H1 (cell line): ENCODE measurements around the gene ADGRA3. TPM values are rescaled to one million over a fixed set of nuclear protein-coding genes. Genes with fewer than 3 reads are reported as not detected.

Experiments used
- CTCF ChIA-PET: fragments of 300-600 bp; sonication (Branson Sonifier 250); formaldehyde crosslinking; loops from one replicate; lab custom pipeline; 2021; ENCODE audit not compliant: partially characterized antibody; lab: Charles Lee
- POLR2A ChIA-PET: fragments of 300-600 bp; sonication (Branson Sonifier 250); formaldehyde crosslinking; loops from one replicate; lab custom pipeline; 2021; ENCODE audit warnings: inconsistent platforms; ENCODE audit not compliant: partially characterized antibody; lab: Charles Lee
- DNase-seq, 2 experiments: peaks; one replicate each; pipeline versions ENCODE4 v3.0.0 to v3.0.0-alpha.2; 2010 to 2022; ENCODE audit warnings: low spot score in 2 of 2, low read depth in 1 of 2, mixed read lengths in 1 of 2
- FAIRE-seq: peaks from 2 replicates; lab custom pipeline; 2011; peaks lifted over from hg19 to GRCh38; lab: Jason Lieb, UNC
- H2AFZ ChIP-seq: 2 replicates; pipeline ENCODE4 v1.8.1; 2012; ENCODE audit warnings: low read length, inconsistent platforms
- H2AK5ac ChIP-seq: 2 replicates; pipeline ENCODE4 v1.6.1; 2013; ENCODE audit warnings: low read depth, low read length
- H2BK120ac ChIP-seq: replicated peaks from 2 replicates; pipeline ENCODE3; 2013; ENCODE audit warnings: low read depth, low read length, inconsistent platforms
- H2BK12ac ChIP-seq: 2 replicates; pipeline ENCODE4 v1.6.1; 2013; ENCODE audit warnings: low read depth, low read length
- H2BK15ac ChIP-seq: 2 replicates; pipeline ENCODE4 v1.6.1; 2013; ENCODE audit warnings: low read length
- H2BK20ac ChIP-seq: 2 replicates; pipeline ENCODE4 v1.6.1; 2013; ENCODE audit warnings: low read length
- H2BK5ac ChIP-seq: 2 replicates; pipeline ENCODE4 v1.6.1; 2013; ENCODE audit warnings: low read depth, low read length
- H3K14ac ChIP-seq: 2 replicates; pipeline ENCODE4 v1.6.1; 2013; ENCODE audit warnings: inconsistent platforms; ENCODE audit not compliant: insufficient read length
- H3K18ac ChIP-seq: 2 replicates; pipeline ENCODE4 v1.6.1; 2013; ENCODE audit warnings: low read length; ENCODE audit errors: extremely low read depth
- H3K23ac ChIP-seq: 2 replicates; pipeline ENCODE4 v1.6.1; 2013; ENCODE audit warnings: inconsistent platforms; ENCODE audit not compliant: insufficient read length
- H3K23me2 ChIP-seq: 2 replicates; pipeline ENCODE4 v1.6.1; 2013; ENCODE audit warnings: low read depth, low read length
- H3K27ac ChIP-seq: 2 replicates; pipeline ENCODE4 v1.6.1; 2011; ENCODE audit warnings: low read depth, low read length, inconsistent platforms
- H3K27me3 ChIP-seq, 4 experiments: replicated peaks in 1 of 4; 1 replicate in 1 of 4; 2 replicates in 3 of 4; pipeline versions ENCODE4 v1.6.1 to v1.8.1; 2011 to 2013; ENCODE audit warnings: low read length in 3 of 4, mild to moderate bottlenecking in 3 of 4, inconsistent platforms in 2 of 4, mixed read lengths in 2 of 4, moderate library complexity in 1 of 4; ENCODE audit not compliant: control insufficient read depth in 3 of 4, insufficient read depth in 3 of 4; ENCODE audit errors: extremely low read depth in 1 of 4
- H3K36me3 ChIP-seq, 4 experiments: 2 replicates each; pipeline versions ENCODE4 v1.6.1 to v1.8.1; 2011 to 2013; ENCODE audit warnings: mild to moderate bottlenecking in 4 of 4, low read length in 3 of 4, moderate library complexity in 2 of 4, control low read depth in 1 of 4, inconsistent platforms in 1 of 4; ENCODE audit not compliant: insufficient read depth in 4 of 4, control insufficient read depth in 2 of 4
- H3K4ac ChIP-seq: replicated peaks from 2 replicates; pipeline ENCODE3; 2013; ENCODE audit warnings: low read length, low read depth, mixed read lengths, inconsistent platforms; ENCODE audit not compliant: insufficient read length
- H3K4me1 ChIP-seq, 4 experiments: replicated peaks in 1 of 4; 1 replicate in 1 of 4; 2 replicates in 3 of 4; pipeline versions ENCODE4 v1.6.1 to v1.8.1; 2011 to 2013; ENCODE audit warnings: low read length in 3 of 4, inconsistent platforms in 2 of 4, mixed read lengths in 1 of 4; ENCODE audit not compliant: insufficient read depth in 4 of 4, control insufficient read depth in 3 of 4
- H3K4me2 ChIP-seq, 2 experiments: 2 replicates each; pipeline versions ENCODE4 v1.6.1 to v1.8.1; 2011 to 2013; ENCODE audit warnings: low read depth in 2 of 2, low read length in 2 of 2, control low read depth in 1 of 2, inconsistent platforms in 1 of 2, mild to moderate bottlenecking in 1 of 2; ENCODE audit not compliant: insufficient read depth in 1 of 2
- H3K4me3 ChIP-seq, 4 experiments: fragments of 200-600, 300-600 bp in 1 of 4; sonication (generic), shearing (Covaris generic), sonication (Bioruptor Twin) in 1 of 4; 2 replicates each; pipeline versions ENCODE4 v1.5.1 to v1.8.1; 2011 to 2016; ENCODE audit warnings: low read length in 4 of 4, low read depth in 3 of 4, control low read depth in 2 of 4, inconsistent platforms in 2 of 4, mild to moderate bottlenecking in 2 of 4, mixed read lengths in 1 of 4, moderate library complexity in 1 of 4; ENCODE audit not compliant: insufficient read depth in 2 of 4; ENCODE audit errors: extremely low read depth in 1 of 4
- H3K56ac ChIP-seq: replicated peaks from 2 replicates; pipeline ENCODE3; 2013; ENCODE audit warnings: low read depth, mild to moderate bottlenecking, mixed read lengths, low read length, inconsistent platforms; ENCODE audit not compliant: insufficient read length
- H3K79me1 ChIP-seq: 2 replicates; pipeline ENCODE4 v1.6.1; 2013; ENCODE audit warnings: low read depth, low read length, control low read depth
- H3K79me2 ChIP-seq, 2 experiments: 2 replicates each; pipeline versions ENCODE4 v1.6.1 to v1.8.1; 2012 to 2013; ENCODE audit warnings: low read length in 2 of 2, mild to moderate bottlenecking in 2 of 2, inconsistent platforms in 1 of 2; ENCODE audit not compliant: insufficient read depth in 2 of 2, control insufficient read depth in 1 of 2
- H3K9ac ChIP-seq, 4 experiments: replicated peaks in 1 of 4; 1 replicate in 1 of 4; 2 replicates in 3 of 4; pipeline versions ENCODE4 v1.6.1 to v1.8.1; 2011 to 2013; ENCODE audit warnings: low read depth in 3 of 4, low read length in 3 of 4, control low read depth in 2 of 4, mild to moderate bottlenecking in 2 of 4, moderate library complexity in 2 of 4, inconsistent platforms in 1 of 4; ENCODE audit errors: extremely low read depth in 1 of 4
- H3K9me3 ChIP-seq, 2 experiments: 2 replicates each; pipeline versions ENCODE4 v1.6.1 to v1.8.1; 2012 to 2013; ENCODE audit warnings: mild to moderate bottlenecking in 2 of 2, moderate library complexity in 2 of 2, control low read depth in 1 of 2, inconsistent platforms in 1 of 2, low read depth in 1 of 2, low read length in 1 of 2, mixed read lengths in 1 of 2; ENCODE audit not compliant: insufficient read depth in 2 of 2
- H4K20me1 ChIP-seq, 2 experiments: replicated peaks in 1 of 2; 2 replicates each; pipeline versions ENCODE3 to v1.8.1; 2011 to 2013; ENCODE audit warnings: inconsistent platforms in 2 of 2, low read length in 2 of 2, mild to moderate bottlenecking in 1 of 2; ENCODE audit not compliant: insufficient read depth in 2 of 2, control insufficient read depth in 1 of 2
- H4K5ac ChIP-seq: 2 replicates; pipeline ENCODE4 v1.6.1; 2013; ENCODE audit warnings: low read length, low read depth, mixed read lengths, inconsistent platforms; ENCODE audit not compliant: insufficient read length
- H4K8ac ChIP-seq: 2 replicates; pipeline ENCODE4 v1.8.0; 2013; ENCODE audit warnings: mild to moderate bottlenecking, moderate library complexity, low read length, inconsistent platforms; ENCODE audit not compliant: insufficient read depth; ENCODE audit errors: extremely low read depth
- H4K91ac ChIP-seq: replicated peaks from 2 replicates; pipeline ENCODE3; 2013; ENCODE audit warnings: low read length, mixed read lengths, inconsistent platforms; ENCODE audit not compliant: insufficient read length
- SP1 ChIP-seq: IDR thresholded peaks from 2 replicates; pipeline ENCODE4 v1.6.1; 2011; ENCODE audit warnings: low read depth, low read length
- WGBS, 2 experiments: shearing (Covaris generic) in 1 of 2; methylation state at CpG; one replicate each; pipeline versions ENCODE4 v1.1.6 to v1.1.7; 2013 to 2015; ENCODE audit warnings: low lambda C conversion rate in 2 of 2, mixed read lengths in 2 of 2, inconsistent platforms in 1 of 2, low coverage in 1 of 2, missing lambda C conversion rate in 1 of 2; ENCODE audit not compliant: insufficient replicate concordance in 2 of 2, insufficient coverage in 1 of 2, insufficient read length in 1 of 2; ENCODE audit errors: extremely low coverage in 1 of 2, missing lambda C conversion rate in 1 of 2; 5-methylcytosine and 5-hydroxymethylcytosine counted together
- polyA plus RNA-seq, 7 experiments: library from polyadenylated mRNA; depleted of rRNA in 3 of 7; stranded (reverse) in 5 of 7; unstranded in 2 of 7; fragments of >200 nt in 5 of 7; fragments of 200-250 nt in 2 of 7; gene quantifications; 1 replicate in 5 of 7; 2 replicates in 1 of 7; 4 replicates in 1 of 7; pipeline versions ENCODE4 v1.2.1 to v1.2.3, GENCODE V29; 2011 to 2013; ENCODE audit warnings: missing spikeins in 2 of 7, mixed read lengths in 2 of 7
- total RNA-seq: library from RNA; stranded (reverse); fragmentation: NEBNext Ultra II Directional; extraction: Animal tissue kit (Norgen Biotek cat#: 25700); gene quantifications from 2 replicates; pipeline ENCODE4 v1.2.1, GENCODE V29; 2021

The ADGRA3 gene
- total and polyA plus RNA-seq, 2 of the 8 experiments (the other 6 are each of a cell fraction or from before 2014, with no cell fraction given): 31.5 to 63.0 TPM

DNA sequence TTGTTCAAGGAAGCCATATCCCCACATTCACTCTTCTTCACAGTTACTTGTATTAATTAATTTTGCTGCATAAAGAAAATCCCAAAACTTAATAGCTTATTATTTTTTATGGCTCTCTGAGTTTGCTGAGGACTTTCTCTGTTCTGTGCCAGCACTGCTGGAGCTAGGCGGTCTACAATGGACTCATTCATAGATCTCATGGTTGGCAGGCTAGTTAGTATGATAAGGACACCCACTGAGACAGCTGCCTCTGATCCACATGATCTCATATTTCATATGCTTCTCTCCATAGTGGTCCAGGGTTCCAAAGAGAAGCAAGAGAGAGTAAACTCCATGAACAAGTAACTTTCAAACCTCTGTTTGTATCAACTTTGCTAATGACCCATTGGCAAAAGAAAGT, 170.2 kb downstream of the ADGRA3 start:
- Histone ChIP-seq H3K23ac (no peak overlapping the region), H2BK20ac (no peak overlapping the region), H4K91ac (no peak overlapping the region), H4K5ac (no peak overlapping the region), H3K9me3 (no peaks in the 10 kb centered on the region), H2AK5ac (no peak overlapping the region), H3K4ac (no peak overlapping the region), H3K18ac (no peak overlapping the region), H4K20me1 (no peaks in the 10 kb centered on the region), H3K36me3 (no peaks in the 10 kb centered on the region; a peak in 1 of 8 replicates), H3K56ac (no peak overlapping the region), H3K27me3 (no peaks in the 10 kb centered on the region), H3K9ac (no peak overlapping the region), H2AFZ (no peak overlapping the region), H3K79me2 (no peaks in the 10 kb centered on the region), H3K4me2 (no peak overlapping the region), H2BK15ac (no peak overlapping the region), H2BK120ac (no peak overlapping the region), H2BK12ac (no peak overlapping the region), H4K8ac (no peak overlapping the region), H3K4me3 (no peak overlapping the region), H3K79me1 (no peaks in the 10 kb centered on the region), H3K14ac (no peak overlapping the region), H3K23me2 (no peaks in the 10 kb centered on the region), H2BK5ac (no peak overlapping the region), H3K4me1 (no peaks in the 10 kb centered on the region), H3K27ac (no peak overlapping the region)
- TF ChIP-seq SP1: no peak
- FAIRE-seq (no peak), DNase-seq (no peak)
- ChIA-PET CTCF (no interaction called here), POLR2A (no interaction called here)
- 100% methylated on average over 1 of the region's 1 CpG; no CpG with 5 or more reads in 1 of the 2 experiments for WGBS, 2 experiments
